Natural killer cell treated with Interleukin-12 subunit alpha and Interleukin-12 subunit beta and Interleukin-15 and Interleukin-18, amount 100 ng/mL, for 72 hours (primary cell): ENCODE measurements around the gene SH3TC2. TPM values are rescaled to one million over a fixed set of nuclear protein-coding genes. Genes with fewer than 3 reads are reported as not detected.

ENCODE experiments used
- ATAC-seq, 2 donors: fragments of 150-1000 bp; cut with Tn5 transposase in 1 of 2; sonication (Bioruptor Pico), chemical (Tn5 transposase) in 1 of 2; 2 replicates each; pipeline ENCODE4 v1.10.0; 2021
- DNase-seq: peaks from one replicate; pipeline ENCODE4 v3.0.0; 2022; ENCODE audit warnings: low spot score
- H3K27ac Mint-ChIP-seq, 2 donors: 1 replicate in 1 of 2; 2 replicates in 1 of 2; pipeline ENCODE4 v1.8.0; 2022; ENCODE audit warnings: mixed read lengths in 2 of 2, mild to moderate bottlenecking in 1 of 2, moderate library complexity in 1 of 2
- H3K27me3 Mint-ChIP-seq, 2 donors: 1 replicate in 1 of 2; 2 replicates in 1 of 2; pipeline ENCODE4 v1.8.0; 2022; ENCODE audit warnings: mixed read lengths in 2 of 2
- H3K36me3 Mint-ChIP-seq: one replicate; pipeline ENCODE4 v1.8.0; 2022; ENCODE audit warnings: mixed read lengths
- H3K4me1 Mint-ChIP-seq, 2 donors: 1 replicate in 1 of 2; 2 replicates in 1 of 2; pipeline ENCODE4 v1.8.0; 2022; ENCODE audit warnings: low read depth in 2 of 2, mixed read lengths in 2 of 2, mild to moderate bottlenecking in 1 of 2
- H3K4me3 Mint-ChIP-seq: one replicate; pipeline ENCODE4 v1.8.0; 2022; ENCODE audit warnings: mixed read lengths
- H3K9me3 Mint-ChIP-seq: 2 replicates; pipeline ENCODE4 v1.8.0; 2022; ENCODE audit warnings: mixed read lengths
- total RNA-seq, 2 donors: library from RNA; stranded (reverse); gene quantifications; one replicate each; pipeline ENCODE4 v1.2.3, GENCODE V29; 2022

Gene SH3TC2
- total RNA-seq, 2 donors from 2014 or later: not detected

- no peaks in the 10 kb centered on the region for H3K4me1 Mint-ChIP-seq
- no peak overlapping the region for H3K27ac Mint-ChIP-seq
- ATAC-seq (peak; percentile 58 to 63), DNase-seq (no peak)
- H3K4me3 Mint-ChIP-seq: no peak overlapping the region
- no peaks in the 10 kb centered on the region for H3K36me3 Mint-ChIP-seq
- H3K27me3 Mint-ChIP-seq: peaks cover 2 to 25% of the 10 kb centered on the region in 2 donors
- no peaks in the 10 kb centered on the region for H3K9me3 Mint-ChIP-seq
These were observed 64.6 kb downstream of the SH3TC2 start for GRCh38 chr5:148998174-148998797.

GRCh38 chr5:148996270-148996669 lies 66.6 kb downstream of the SH3TC2 start:
- H3K36me3 Mint-ChIP-seq: no peaks in the 10 kb centered on the region
- H3K27ac Mint-ChIP-seq: no peak overlapping the region
- no peak for ATAC-seq
- H3K4me1 Mint-ChIP-seq: no peaks in the 10 kb centered on the region
- peaks cover 0 to 18% of the 10 kb centered on the region in 2 donors for H3K27me3 Mint-ChIP-seq
- H3K9me3 Mint-ChIP-seq: no peaks in the 10 kb centered on the region
- H3K4me3 Mint-ChIP-seq: no peak overlapping the region
- DNase-seq: no peak

- ATAC-seq: no peak
- no peak for DNase-seq
- H3K36me3 Mint-ChIP-seq: no peaks in the 10 kb centered on the region
- H3K27ac Mint-ChIP-seq: no peak overlapping the region
- no peaks in the 10 kb centered on the region for H3K4me1 Mint-ChIP-seq
- no peaks in the 10 kb centered on the region for H3K9me3 Mint-ChIP-seq
- no peak overlapping the region for H3K4me3 Mint-ChIP-seq
- peaks cover 0 to 13% of the 10 kb centered on the region in 2 donors for H3K27me3 Mint-ChIP-seq
These were observed 67.1 kb downstream of the SH3TC2 start for GRCh38 chr5:148995791-148996190.

- Mint-ChIP-seq H3K4me1 (no peaks in the 10 kb centered on the region), H3K27me3 (peaks cover 0 to 5% of the 10 kb centered on the region in 2 donors), H3K9me3 (no peaks in the 10 kb centered on the region), H3K27ac (no peak overlapping the region), H3K4me3 (no peak overlapping the region), H3K36me3 (no peaks in the 10 kb centered on the region)
- no peak for ATAC-seq
- DNase-seq: no peak
These were observed 69.5 kb downstream of the SH3TC2 start for GRCh38 chr5:148993283-148993936.

GRCh38 chr5:148992265-148992664 lies 70.6 kb downstream of the SH3TC2 start:
- ATAC-seq (no peak), DNase-seq (no peak)
- Mint-ChIP-seq H3K4me1 (no peaks in the 10 kb centered on the region), H3K9me3 (no peaks in the 10 kb centered on the region), H3K27me3 (peaks cover 0 to 5% of the 10 kb centered on the region in 2 donors), H3K27ac (no peak overlapping the region), H3K36me3 (no peaks in the 10 kb centered on the region), H3K4me3 (no peak overlapping the region)

GRCh38 chr5:148991566-148991965 lies 71.3 kb downstream of the SH3TC2 start:
- no peak for DNase-seq
- Mint-ChIP-seq H3K4me1 (no peaks in the 10 kb centered on the region), H3K27me3 (peaks cover 0 to 5% of the 10 kb centered on the region in 2 donors), H3K4me3 (no peak overlapping the region), H3K36me3 (no peaks in the 10 kb centered on the region), H3K9me3 (no peaks in the 10 kb centered on the region), H3K27ac (no peak overlapping the region)
- ATAC-seq: no peak

GRCh38 chr5:148990817-148991216 lies 72.0 kb downstream of the SH3TC2 start:
- DNase-seq (no peak), ATAC-seq (no peak)
- Mint-ChIP-seq H3K4me1 (no peaks in the 10 kb centered on the region), H3K9me3 (no peaks in the 10 kb centered on the region), H3K27ac (no peak overlapping the region), H3K27me3 (peaks cover 0 to 5% of the 10 kb centered on the region in 2 donors), H3K36me3 (no peaks in the 10 kb centered on the region), H3K4me3 (no peak overlapping the region)

- H3K27me3 Mint-ChIP-seq: peaks cover 0 to 5% of the 10 kb centered on the region in 2 donors
- no peak for DNase-seq
- H3K9me3 Mint-ChIP-seq: no peaks in the 10 kb centered on the region
- ATAC-seq: no peak
- no peaks in the 10 kb centered on the region for H3K36me3 Mint-ChIP-seq
- no peak overlapping the region for H3K4me3 Mint-ChIP-seq
- H3K4me1 Mint-ChIP-seq: no peaks in the 10 kb centered on the region
- no peak overlapping the region for H3K27ac Mint-ChIP-seq
These were observed 73.3 kb downstream of the SH3TC2 start for GRCh38 chr5:148989567-148989966.

GRCh38 chr5:148988328-148988727 lies 74.5 kb downstream of the SH3TC2 start:
- no peaks in the 10 kb centered on the region for H3K4me1 Mint-ChIP-seq
- H3K27ac Mint-ChIP-seq: no peak overlapping the region
- no peaks in the 10 kb centered on the region for H3K9me3 Mint-ChIP-seq
- DNase-seq: no peak
- H3K36me3 Mint-ChIP-seq: no peaks in the 10 kb centered on the region
- H3K4me3 Mint-ChIP-seq: no peak overlapping the region
- H3K27me3 Mint-ChIP-seq: peaks cover 0 to 5% of the 10 kb centered on the region in 2 donors
- no peak for ATAC-seq

- DNase-seq: no peak
- Mint-ChIP-seq H3K27me3 (peaks cover 0 to 5% of the 10 kb centered on the region in 2 donors), H3K9me3 (no peaks in the 10 kb centered on the region), H3K36me3 (no peaks in the 10 kb centered on the region), H3K27ac (no peak overlapping the region), H3K4me3 (no peak overlapping the region), H3K4me1 (no peaks in the 10 kb centered on the region)
- ATAC-seq: no peak
These were observed 76.2 kb downstream of the SH3TC2 start for GRCh38 chr5:148986636-148987035.

GRCh38 chr5:148984345-148984744 lies 78.5 kb downstream of the SH3TC2 start:
- Mint-ChIP-seq H3K36me3 (no peaks in the 10 kb centered on the region), H3K4me3 (no peak overlapping the region), H3K9me3 (no peaks in the 10 kb centered on the region), H3K4me1 (no peaks in the 10 kb centered on the region), H3K27ac (no peak overlapping the region), H3K27me3 (no peaks in the 10 kb centered on the region)
- DNase-seq: no peak
- ATAC-seq: no peak

GRCh38 chr5:148981353-148981752 lies 81.5 kb downstream of the SH3TC2 start:
- H3K36me3 Mint-ChIP-seq: no peaks in the 10 kb centered on the region
- no peak for DNase-seq
- no peak overlapping the region for H3K4me3 Mint-ChIP-seq
- no peak for ATAC-seq
- no peaks in the 10 kb centered on the region for H3K9me3 Mint-ChIP-seq
- H3K27ac Mint-ChIP-seq: no peak overlapping the region
- no peaks in the 10 kb centered on the region for H3K4me1 Mint-ChIP-seq
- peaks cover 0 to 6% of the 10 kb centered on the region in 2 donors for H3K27me3 Mint-ChIP-seq

GRCh38 chr5:148980731-148981130 lies 82.1 kb downstream of the SH3TC2 start:
- Mint-ChIP-seq H3K9me3 (no peaks in the 10 kb centered on the region), H3K27ac (no peak overlapping the region), H3K27me3 (peaks cover 0 to 6% of the 10 kb centered on the region in 2 donors), H3K4me1 (no peaks in the 10 kb centered on the region), H3K4me3 (no peak overlapping the region), H3K36me3 (no peaks in the 10 kb centered on the region)
- ATAC-seq (no peak), DNase-seq (no peak)

- H3K4me1 Mint-ChIP-seq: no peaks in the 10 kb centered on the region
These were observed 83.7 kb downstream of the SH3TC2 start for GRCh38 chr5:148979083-148979723.

More at GRCh38 chr5:148979083-148979723, 83.7 kb downstream of the SH3TC2 start:
- Mint-ChIP-seq H3K36me3 (no peaks in the 10 kb centered on the region), H3K27me3 (peaks cover 0 to 6% of the 10 kb centered on the region in 2 donors), H3K9me3 (no peaks in the 10 kb centered on the region), H3K27ac (no peak overlapping the region), H3K4me3 (no peak overlapping the region)
- ATAC-seq (peak in 1 of 2 donors; percentile 15), DNase-seq (no peak)
